H1 (cell line): Measurements from ENCODE around the gene FADS2. TPM values are rescaled to one million over a fixed set of nuclear protein-coding genes. Genes with fewer than 3 reads are reported as not detected.

ENCODE experiments used
- BACH1 ChIP-seq: IDR thresholded peaks from 2 replicates; pipeline ENCODE4 v1.6.1; 2012; ENCODE audit warnings: low read length, improper control_type of control experiment
- BCL11A ChIP-seq, 2 experiments: IDR thresholded peaks; one replicate each; pipeline ENCODE4 v1.6.1; 2011; ENCODE audit warnings: low read depth in 2 of 2, low read length in 2 of 2, mild to moderate bottlenecking in 2 of 2
- BRCA1 ChIP-seq: IDR thresholded peaks from 2 replicates; pipeline ENCODE4 v1.6.1; 2012; ENCODE audit warnings: low read depth, low read length, improper control_type of control experiment
- CBX8 ChIP-seq: fragments of 300-800, 300-1000 bp; sonication (generic); IDR thresholded peaks from 2 replicates; pipeline ENCODE4 v1.7.1; 2016; ENCODE audit warnings: low read depth, low read length, borderline replicate concordance
- CTBP2 ChIP-seq: IDR thresholded peaks from 2 replicates; pipeline ENCODE4 v1.7.0; 2011; ENCODE audit warnings: borderline replicate concordance, mild to moderate bottlenecking, moderate library complexity, mixed read lengths, low read length; ENCODE audit not compliant: insufficient read depth, insufficient read length
- E2F6 ChIP-seq: IDR thresholded peaks from 2 replicates; pipeline ENCODE4 v1.6.1; 2012; ENCODE audit warnings: inconsistent platforms
- EP300 ChIP-seq, 2 experiments: IDR thresholded peaks; 1 replicate in 1 of 2; 2 replicates in 1 of 2; pipeline ENCODE4 v1.6.1; 2011 to 2012; ENCODE audit warnings: low read depth in 2 of 2, low read length in 2 of 2, mild to moderate bottlenecking in 2 of 2, borderline replicate concordance in 1 of 2, inconsistent platforms in 1 of 2, moderate library complexity in 1 of 2
- FOSL1 ChIP-seq: IDR thresholded peaks from 2 replicates; pipeline ENCODE4 v1.6.1; 2011; ENCODE audit warnings: mild to moderate bottlenecking, low read depth, low read length, moderate library complexity; ENCODE audit not compliant: insufficient read depth
- GTF2F1 ChIP-seq: IDR thresholded peaks from 2 replicates; pipeline ENCODE4 v1.6.1; 2012; ENCODE audit warnings: low read depth, low read length, improper control_type of control experiment, borderline replicate concordance
- JUND ChIP-seq: IDR thresholded peaks from 2 replicates; pipeline ENCODE4 v1.6.1; 2011; ENCODE audit warnings: mild to moderate bottlenecking, improper control_type of control experiment, low read length
- KDM1A ChIP-seq: fragments of 200-600, 300-600 bp; sonication (generic); IDR thresholded peaks from 2 replicates; pipeline ENCODE4 v1.7.1; 2016; ENCODE audit warnings: mild to moderate bottlenecking, low read length, borderline replicate concordance
- KDM4A ChIP-seq: IDR thresholded peaks from one replicate; pipeline ENCODE4 v1.7.1; 2012; ENCODE audit warnings: low read depth, mild to moderate bottlenecking, moderate library complexity, low read length, inconsistent platforms; ENCODE audit not compliant: severe bottlenecking
- KDM5A ChIP-seq: fragments of 200-600 bp; IDR thresholded peaks from 2 replicates; pipeline ENCODE4 v1.7.1; 2012; ENCODE audit warnings: mild to moderate bottlenecking, low read length, inconsistent platforms, mixed read lengths
- MAFK ChIP-seq: IDR thresholded peaks from 2 replicates; pipeline ENCODE4 v1.6.1; 2012; ENCODE audit warnings: low read depth, mild to moderate bottlenecking, improper control_type of control experiment, low read length
- RAD21 ChIP-seq, 2 experiments: IDR thresholded peaks in 1 of 2; conservative IDR thresholded peaks in 1 of 2; 2 replicates each; pipeline ENCODE4 v1.6.1; 2011; ENCODE audit warnings: low read depth in 2 of 2, low read length in 2 of 2, improper control_type of control experiment in 1 of 2, inconsistent platforms in 1 of 2, mild to moderate bottlenecking in 1 of 2, moderate library complexity in 1 of 2
- RBBP5 ChIP-seq: IDR thresholded peaks from 2 replicates; pipeline ENCODE4 v1.7.1; 2012; ENCODE audit warnings: low read depth, mild to moderate bottlenecking, inconsistent platforms, low read length, moderate library complexity, borderline replicate concordance
- RFX5 ChIP-seq: IDR thresholded peaks from 2 replicates; pipeline ENCODE4 v1.6.1; 2011; ENCODE audit warnings: low read depth, low read length, improper control_type of control experiment, borderline replicate concordance
- RXRA ChIP-seq: IDR thresholded peaks from 2 replicates; pipeline ENCODE4 v1.6.1; 2011; ENCODE audit warnings: low read depth, mild to moderate bottlenecking, low read length, moderate library complexity; ENCODE audit not compliant: insufficient read depth
- SP2 ChIP-seq: IDR thresholded peaks from 2 replicates; pipeline ENCODE4 v1.6.1; 2012; ENCODE audit warnings: mild to moderate bottlenecking, low read length, inconsistent platforms
- SP4 ChIP-seq: IDR thresholded peaks from 2 replicates; pipeline ENCODE4 v1.6.1; 2012; ENCODE audit warnings: low read length, inconsistent platforms
- SUZ12 ChIP-seq: fragments of 200-600 bp; sonication (generic); IDR thresholded peaks from 2 replicates; pipeline ENCODE4 v1.6.1; 2012; ENCODE audit warnings: mild to moderate bottlenecking, inconsistent platforms, low read length, moderate library complexity, mixed read lengths
- TAF1 ChIP-seq: IDR thresholded peaks from 2 replicates; pipeline ENCODE4 v1.6.1; 2011; ENCODE audit warnings: mild to moderate bottlenecking, low read depth, low read length
- TCF12 ChIP-seq: IDR thresholded peaks from 2 replicates; pipeline ENCODE4 v1.6.1; 2011; ENCODE audit warnings: low read depth, mild to moderate bottlenecking, low read length
- polyA plus RNA-seq, 7 experiments: library from polyadenylated mRNA; depleted of rRNA in 3 of 7; stranded (reverse) in 5 of 7; unstranded in 2 of 7; fragments of >200 nt in 5 of 7; fragments of 200-250 nt in 2 of 7; gene quantifications; 1 replicate in 5 of 7; 2 replicates in 1 of 7; 4 replicates in 1 of 7; pipeline versions ENCODE4 v1.2.1 to v1.2.3, GENCODE V29; 2011 to 2013; ENCODE audit warnings: missing spikeins in 2 of 7, mixed read lengths in 2 of 7
- total RNA-seq: library from RNA; stranded (reverse); fragmentation: NEBNext Ultra II Directional; extraction: Animal tissue kit (Norgen Biotek cat#: 25700); gene quantifications from 2 replicates; pipeline ENCODE4 v1.2.1, GENCODE V29; 2021

Gene FADS2
- total and polyA plus RNA-seq, 2 of the 8 experiments (the other 6 are each of a cell fraction or from before 2014, with no cell fraction given) = 499 to 701 TPM

DNA sequence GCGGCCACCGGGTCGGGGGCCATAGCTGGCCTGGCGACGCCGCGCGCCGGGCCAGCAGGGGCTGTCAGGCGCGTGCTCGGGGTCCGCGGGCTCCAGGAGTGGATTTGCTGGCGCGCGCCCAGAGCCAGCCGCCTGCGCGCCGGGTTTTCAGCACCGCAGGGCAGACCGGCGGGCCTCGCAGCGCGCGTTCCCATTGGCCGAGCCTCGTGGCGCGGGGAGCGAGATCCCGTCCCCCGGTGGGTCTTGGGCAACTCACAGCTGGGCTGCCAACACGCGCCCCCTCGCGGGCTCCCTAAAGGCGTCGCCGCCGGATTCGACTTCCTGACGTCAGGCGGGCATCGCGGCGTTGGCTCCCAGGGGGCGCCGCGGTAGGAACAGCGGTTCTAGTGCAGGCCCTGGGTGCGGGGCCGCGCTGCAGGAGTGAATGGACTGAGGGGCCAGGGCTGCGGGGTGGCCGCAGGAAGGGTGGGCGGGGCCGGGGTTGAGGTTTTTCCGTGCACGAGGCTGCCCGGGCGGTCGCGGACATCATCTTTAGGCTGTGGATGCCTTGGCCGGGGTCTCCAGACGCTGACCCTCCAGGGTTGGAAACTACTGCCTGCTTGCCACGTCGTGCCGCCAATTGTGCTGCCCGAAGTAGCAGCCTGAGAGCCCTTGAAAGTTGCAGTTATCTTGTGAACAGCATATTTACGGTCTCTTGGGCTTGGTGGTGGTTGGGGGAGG, 11.2 kb upstream of the FADS2 start, which contains the start of gene FADS1 (continued):
- TF ChIP-seq EP300 (IDR thresholded peaks at IDR 0.05; ENCODE audit: borderline replicate concordance in 1 of 2, low read depth in 2 of 2, low read length in 2 of 2) (0 out of 3 replicates have a peak, but pooled peaks of 1 of the 2 experiments have one; percentile 21), TAF1 (peak; percentile 30; the same call in 1 of the 2 replicates), CBX8 (no peak), RFX5 (no peak), TCF12 (no peak; the same call in 1 of the 2 replicates), SP4 (no peak), CTBP2 (no peak), JUND (no peak), KDM1A (no peak), SUZ12 (no peak), SP2 (no peak), MAFK (no peak), BRCA1 (no peak), KDM5A (no peak), E2F6 (peak; percentile 73; the same call in 1 of the 2 replicates), KDM4A (no peak), RAD21 (IDR thresholded peaks at IDR 0.05 in 1 of 2, conservative IDR thresholded peaks at IDR 0.05 in 1 of 2; ENCODE audit: low read depth in 2 of 2, low read length in 2 of 2) (peak in 1 of 2 experiments; percentile 23; a peak in 2 of 4 replicates), FOSL1 (no peak), RXRA (no peak), BCL11A (IDR thresholded peaks at IDR 0.05; ENCODE audit: low read depth in 2 of 2, low read length in 2 of 2) (no peak), GTF2F1 (0 out of 2 replicates have a peak, but pooled peaks have one; percentile 28), RBBP5 (peak; percentile 28; the same call in 1 of the 2 replicates), BACH1 (peak; percentile 57; the same call in 1 of the 2 replicates)
